A549 treated with RU486 at 1 μM for 4 hours (cell line): ENCODE results near the gene RERGL. TPM values are rescaled to one million over a fixed set of nuclear protein-coding genes. Genes with fewer than 3 reads are reported as not detected.

Experiments used
- total RNA-seq: library from RNA; stranded (reverse); fragments of 200-300 nt; extraction: Qiagen RNA extraction; gene quantifications from 5 replicates; pipeline ENCODE4 v1.2.3, GENCODE V29; 2022; ENCODE audit warnings: low read depth

Gene RERGL, protein sequence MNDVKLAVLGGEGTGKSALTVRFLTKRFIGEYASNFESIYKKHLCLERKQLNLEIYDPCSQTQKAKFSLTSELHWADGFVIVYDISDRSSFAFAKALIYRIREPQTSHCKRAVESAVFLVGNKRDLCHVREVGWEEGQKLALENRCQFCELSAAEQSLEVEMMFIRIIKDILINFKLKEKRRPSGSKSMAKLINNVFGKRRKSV
- not detected in 5 replicates for total RNA-seq

GRCh38 chr12:18090093-18090492 lies at the start of gene RERGL:
RERGL (minus strand) TSS chr12:18090193; CDS start chr12:18090140, 53 bp downstream.

Other genes starting within 250 kb of the RERGL start
- gene PIK3C2G, start 171.3 kb upstream of the RERGL start, total RNA-seq, result not detected in 5 replicates